ENCODE results near the gene LAMC3.

- TF ChIP-seq CTCF (IDR thresholded peaks at IDR 0.05) (no peak), ZFX (IDR thresholded peaks at IDR 0.05; ENCODE audit: borderline replicate concordance) (no peak)
Measured at GRCh38 chr9:130997395-130997684, 11.6 kb upstream of the LAMC3 start.
